H1 (cell line): ENCODE results near the gene AOC1.

Experiments
- ATF2 ChIP-seq: IDR thresholded peaks from 2 replicates; pipeline ENCODE4 v1.6.1; 2012; ENCODE audit warnings: low read length, inconsistent platforms
- CREB1 ChIP-seq: IDR thresholded peaks from 2 replicates; pipeline ENCODE4 v1.6.1; 2012; ENCODE audit warnings: inconsistent platforms
- CTCF ChIP-seq, 3 experiments: IDR thresholded peaks; 1 replicate in 2 of 3; 2 replicates in 1 of 3; pipeline versions ENCODE4 v1.5.1 to v1.6.1; 2011; ENCODE audit warnings: low read length in 3 of 3, mild to moderate bottlenecking in 3 of 3, inconsistent platforms in 2 of 3, low read depth in 1 of 3, moderate library complexity in 1 of 3; ENCODE audit not compliant: insufficient read depth in 1 of 3; ENCODE audit errors: control extremely low read depth in 1 of 3
- EP300 ChIP-seq, 2 experiments: IDR thresholded peaks; 1 replicate in 1 of 2; 2 replicates in 1 of 2; pipeline ENCODE4 v1.6.1; 2011 to 2012; ENCODE audit warnings: low read depth in 2 of 2, low read length in 2 of 2, mild to moderate bottlenecking in 2 of 2, borderline replicate concordance in 1 of 2, inconsistent platforms in 1 of 2, moderate library complexity in 1 of 2
- POLR2A ChIP-seq, 2 experiments: IDR thresholded peaks; 1 replicate in 1 of 2; 2 replicates in 1 of 2; pipeline ENCODE4 v1.6.1; 2011; ENCODE audit warnings: low read depth in 2 of 2, low read length in 2 of 2, mild to moderate bottlenecking in 2 of 2; ENCODE audit errors: control extremely low read depth in 1 of 2

- TF ChIP-seq EP300 (IDR thresholded peaks at IDR 0.05; ENCODE audit: borderline replicate concordance in 1 of 2, low read depth in 2 of 2, low read length in 2 of 2) (no peak), CTCF (IDR thresholded peaks at IDR 0.05; ENCODE audit: control extremely low read depth in 1 of 3, insufficient read depth in 1 of 3, low read depth in 1 of 3, low read length in 3 of 3) (no peak), ATF2 (no peak), CREB1 (no peak), POLR2A (IDR thresholded peaks at IDR 0.05; ENCODE audit: control extremely low read depth in 1 of 2, low read depth in 2 of 2, low read length in 2 of 2) (no peak)
These were observed 16.5 kb upstream of the AOC1 start for GRCh38 chr7:150835702-150836280.
